BE2C (cell line): ENCODE results near the gene CAMSAP2.

Experiments used
- DNase-seq: peaks from one replicate; pipeline ENCODE4 v3.0.0-alpha.2; 2020
- H3K27me3 ChIP-seq: fragments of 250-450 bp; sonication (Bioruptor Pico); 2 replicates; pipeline ENCODE4 v1.5.1; 2020; ENCODE audit warnings: mild to moderate bottlenecking
- H3K36me3 ChIP-seq: fragments of 250-450 bp; sonication (Bioruptor Pico); 2 replicates; pipeline ENCODE4 v1.5.1; 2020; ENCODE audit warnings: mild to moderate bottlenecking
- H3K4me1 ChIP-seq: fragments of 250-450 bp; sonication (Bioruptor Pico); 2 replicates; pipeline ENCODE4 v1.5.1; 2020
- H3K4me3 ChIP-seq: 2 replicates; pipeline ENCODE4 v1.5.1; 2011; ENCODE audit warnings: low read depth, low read length
- H3K9me3 ChIP-seq: fragments of 250-450 bp; sonication (Bioruptor Pico); 2 replicates; pipeline ENCODE4 v1.5.1; 2020
- CTCF ChIP-seq: IDR thresholded peaks from 2 replicates; pipeline ENCODE4 v1.5.1; 2012; ENCODE audit warnings: mild to moderate bottlenecking, low read depth, low read length

Gene CAMSAP2

DNA sequence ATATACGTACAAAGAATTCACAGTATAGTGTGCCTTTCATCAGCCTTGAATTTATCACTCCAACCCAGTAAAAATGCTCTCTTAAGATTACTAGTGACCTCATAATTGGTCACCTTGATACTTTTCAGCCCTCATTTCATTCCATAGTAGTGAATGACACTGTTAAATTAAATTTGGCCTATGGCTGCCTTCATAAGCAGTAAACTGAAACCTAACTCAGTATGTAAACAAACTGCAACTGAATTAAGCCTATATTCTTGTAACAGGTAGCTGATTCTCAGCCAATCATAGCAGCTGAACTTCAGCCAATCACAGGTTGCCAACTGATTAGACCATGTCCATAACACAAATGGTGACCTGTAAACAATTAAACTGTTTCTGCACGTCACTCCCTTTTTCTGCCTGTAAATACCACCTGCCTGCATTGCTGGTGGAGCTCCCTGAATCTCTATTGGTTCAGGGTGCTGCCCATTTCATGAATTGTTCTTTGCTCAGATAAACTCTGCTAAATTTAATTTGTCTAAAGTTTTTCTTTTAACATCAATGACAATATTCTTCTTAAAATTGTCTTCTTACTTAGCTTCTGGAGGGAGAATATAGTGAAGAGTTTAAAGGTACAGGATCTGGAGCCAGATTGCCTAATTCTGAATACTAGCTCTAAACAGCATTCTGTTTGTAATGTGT lies 24.0 kb upstream of the CAMSAP2 start:
- no peaks in the 10 kb centered on the region for H3K4me1 ChIP-seq
- no peaks in the 10 kb centered on the region for H3K36me3 ChIP-seq
- TF ChIP-seq CTCF, result no peak
- no peaks in the 10 kb centered on the region for H3K27me3 ChIP-seq
- no peaks in the 10 kb centered on the region for H3K9me3 ChIP-seq
- DNase-seq, result no peak
- no peak overlapping the region for H3K4me3 ChIP-seq

DNA sequence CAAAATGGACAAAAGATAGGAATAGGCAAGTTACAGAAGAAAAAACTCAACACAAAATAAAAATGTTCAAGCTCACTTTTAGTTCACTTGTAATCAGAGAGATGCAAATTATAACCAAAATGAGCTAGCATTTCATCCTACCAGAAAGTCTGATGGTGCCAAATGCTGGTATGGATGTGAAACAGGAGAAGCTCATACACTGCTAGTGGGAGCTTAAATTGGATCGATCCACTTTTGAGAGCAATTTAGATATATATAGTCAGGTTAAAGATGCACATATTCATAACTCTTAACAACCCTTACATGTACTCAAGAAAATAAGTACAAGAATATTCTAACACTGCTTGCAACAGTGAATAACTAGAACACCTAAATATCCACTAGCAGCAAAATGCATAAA lies 18.5 kb upstream of the CAMSAP2 start:
- Histone ChIP-seq H3K36me3 (no peaks in the 10 kb centered on the region), H3K4me3 (no peak overlapping the region), H3K4me1 (no peaks in the 10 kb centered on the region), H3K9me3 (no peaks in the 10 kb centered on the region), H3K27me3 (no peaks in the 10 kb centered on the region)
- no peak for TF ChIP-seq CTCF
- DNase-seq, result no peak

DNA sequence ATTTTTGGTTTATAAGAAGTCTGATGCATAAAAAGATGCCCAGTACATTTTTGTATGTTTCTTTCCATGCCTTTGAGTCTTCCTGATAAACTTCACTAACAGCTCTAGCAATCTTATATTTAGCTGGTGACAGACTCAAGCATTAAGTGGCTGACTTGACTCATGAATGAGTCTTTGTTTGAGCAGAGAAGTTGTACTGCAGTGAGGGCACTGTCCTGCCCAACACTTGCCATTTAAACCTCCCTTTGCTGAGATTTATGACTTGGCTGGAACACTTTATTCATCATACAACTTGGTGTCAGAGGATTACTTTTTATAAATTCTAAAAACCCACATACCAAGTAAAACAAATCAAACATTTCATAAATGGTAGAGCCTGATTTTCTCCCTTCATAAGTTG lies 14.6 kb upstream of the CAMSAP2 start:
- Histone ChIP-seq H3K9me3 (no peaks in the 10 kb centered on the region), H3K36me3 (no peaks in the 10 kb centered on the region), H3K4me3 (no peak overlapping the region), H3K4me1 (no peaks in the 10 kb centered on the region), H3K27me3 (no peaks in the 10 kb centered on the region)
- DNase-seq, result no peak
- TF ChIP-seq CTCF, result no peak

DNA sequence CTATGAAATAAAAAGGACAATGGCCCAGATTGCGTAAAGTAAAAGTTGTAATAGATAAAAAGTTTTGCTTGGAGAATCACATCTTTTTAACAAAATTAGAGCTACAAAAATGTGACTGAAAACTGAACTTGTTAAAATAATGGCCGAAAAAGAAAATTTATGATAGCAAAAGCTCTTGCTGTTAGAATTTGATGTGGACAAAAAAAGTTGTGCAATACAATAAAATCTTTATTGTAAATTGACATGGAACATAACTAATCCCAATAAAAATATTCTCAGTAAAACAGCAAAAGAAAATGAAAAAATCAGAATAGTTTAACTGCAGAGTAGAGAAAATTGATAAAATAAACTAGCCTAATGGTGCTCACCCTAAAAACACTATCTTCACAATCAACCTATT lies 11.4 kb upstream of the CAMSAP2 start:
- DNase-seq, result no peak
- Histone ChIP-seq H3K27me3 (no peaks in the 10 kb centered on the region), H3K4me1 (no peaks in the 10 kb centered on the region), H3K4me3 (no peak overlapping the region), H3K36me3 (no peaks in the 10 kb centered on the region), H3K9me3 (no peaks in the 10 kb centered on the region)
- no peak for TF ChIP-seq CTCF

DNA sequence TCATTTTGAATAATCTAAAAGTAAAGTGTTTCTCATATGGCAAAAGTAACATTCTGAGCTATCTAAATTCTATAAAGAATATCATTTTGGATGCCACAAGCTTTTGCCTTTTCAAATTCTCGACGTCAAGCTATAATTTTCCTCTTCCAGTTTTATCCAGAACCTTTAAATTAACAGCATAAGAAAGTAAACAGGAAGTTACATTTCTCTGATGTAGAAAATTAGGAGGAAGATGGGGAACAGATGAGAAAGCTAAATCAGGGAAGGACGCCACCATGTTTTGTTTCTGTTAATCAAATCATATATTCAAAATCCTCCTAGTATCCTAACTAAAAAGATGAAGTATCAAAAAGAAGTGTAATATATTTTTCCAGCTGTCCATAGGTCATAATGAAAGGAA lies 8.8 kb upstream of the CAMSAP2 start:
- Histone ChIP-seq H3K27me3 (no peaks in the 10 kb centered on the region), H3K4me3 (no peak overlapping the region)

More for the DNA sequence above, 8.8 kb upstream of the CAMSAP2 start:
- Histone ChIP-seq H3K36me3 (no peaks in the 10 kb centered on the region), H3K4me1 (no peaks in the 10 kb centered on the region), H3K9me3 (no peaks in the 10 kb centered on the region)
- TF ChIP-seq CTCF, result no peak
- no peak for DNase-seq
